HFF-Myc (cell line): ENCODE results near the gene LYZL4.

Source experiments
- DNase-seq: peaks from one replicate; pipeline ENCODE4 v3.0.0-alpha.2; 2011; ENCODE audit warnings: low read depth; ENCODE audit errors: extremely low read depth
- H3K4me3 ChIP-seq: replicated peaks from 2 replicates; pipeline ENCODE4 v1.5.1; 2011; ENCODE audit warnings: low read depth, mild to moderate bottlenecking, control low read depth, low read length
- TF ChIP-seq, protein P1 (sequence below): IDR thresholded peaks from 2 replicates; pipeline ENCODE4 v1.5.1; 2012; ENCODE audit warnings: mild to moderate bottlenecking, low read depth, low read length, control low read depth; ENCODE audit errors: missing control alignments

Gene LYZL4

DNA sequence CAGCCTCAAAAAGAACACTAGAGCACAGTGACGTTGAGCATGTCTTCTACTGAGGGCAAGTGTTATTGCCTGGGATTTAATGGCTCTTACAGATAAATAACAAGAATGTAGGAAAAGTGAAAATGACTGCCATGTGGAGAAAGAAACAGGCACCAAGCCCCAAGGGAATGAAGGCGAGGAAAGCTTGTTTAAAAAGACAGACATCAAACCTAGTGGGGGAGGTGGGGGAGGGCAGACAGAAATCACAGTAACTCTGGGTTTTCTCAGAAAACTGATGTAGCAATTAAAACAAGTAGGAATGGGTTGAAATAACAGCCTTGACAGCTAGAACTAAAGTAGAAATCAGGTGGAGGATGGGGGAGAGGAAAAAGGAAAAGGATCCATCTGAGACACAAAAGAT is 18.4 kb upstream of the LYZL4 start:
- no peak for DNase-seq
- H3K4me3 ChIP-seq, result no peak overlapping the region
- TF ChIP-seq, protein P1, sequence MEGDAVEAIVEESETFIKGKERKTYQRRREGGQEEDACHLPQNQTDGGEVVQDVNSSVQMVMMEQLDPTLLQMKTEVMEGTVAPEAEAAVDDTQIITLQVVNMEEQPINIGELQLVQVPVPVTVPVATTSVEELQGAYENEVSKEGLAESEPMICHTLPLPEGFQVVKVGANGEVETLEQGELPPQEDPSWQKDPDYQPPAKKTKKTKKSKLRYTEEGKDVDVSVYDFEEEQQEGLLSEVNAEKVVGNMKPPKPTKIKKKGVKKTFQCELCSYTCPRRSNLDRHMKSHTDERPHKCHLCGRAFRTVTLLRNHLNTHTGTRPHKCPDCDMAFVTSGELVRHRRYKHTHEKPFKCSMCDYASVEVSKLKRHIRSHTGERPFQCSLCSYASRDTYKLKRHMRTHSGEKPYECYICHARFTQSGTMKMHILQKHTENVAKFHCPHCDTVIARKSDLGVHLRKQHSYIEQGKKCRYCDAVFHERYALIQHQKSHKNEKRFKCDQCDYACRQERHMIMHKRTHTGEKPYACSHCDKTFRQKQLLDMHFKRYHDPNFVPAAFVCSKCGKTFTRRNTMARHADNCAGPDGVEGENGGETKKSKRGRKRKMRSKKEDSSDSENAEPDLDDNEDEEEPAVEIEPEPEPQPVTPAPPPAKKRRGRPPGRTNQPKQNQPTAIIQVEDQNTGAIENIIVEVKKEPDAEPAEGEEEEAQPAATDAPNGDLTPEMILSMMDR, result no peak

DNA sequence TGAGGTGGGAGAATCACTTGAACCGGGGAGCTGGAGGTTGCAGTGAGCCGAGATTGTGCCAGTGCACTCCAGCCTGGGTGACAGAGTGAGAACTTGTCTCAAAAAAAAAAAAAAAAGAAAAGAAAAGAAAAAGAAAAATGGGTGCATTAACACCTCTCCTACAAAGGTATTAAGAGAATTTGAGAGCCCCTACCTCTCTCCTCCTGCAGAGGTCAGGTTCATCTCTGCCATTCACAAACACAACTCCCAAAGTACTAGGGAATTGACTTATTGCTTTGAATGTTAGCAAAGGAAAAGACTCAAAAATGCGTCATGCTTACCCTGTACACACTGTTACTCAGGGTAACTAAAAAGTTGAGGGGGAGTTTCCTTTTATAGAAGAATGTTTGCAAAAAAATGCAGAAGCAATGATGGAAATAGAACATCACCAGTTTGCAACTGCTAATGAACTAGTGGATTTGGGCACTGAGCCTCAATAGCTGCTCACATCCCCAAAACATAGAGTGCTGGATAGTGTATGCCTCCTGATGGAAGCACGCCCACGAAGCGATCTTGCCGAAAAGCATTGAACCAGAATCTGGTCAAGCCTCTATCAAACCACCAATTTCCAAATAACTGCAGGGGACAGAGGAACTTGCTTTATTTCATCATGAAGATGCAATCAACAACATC is 15.5 kb upstream of the LYZL4 start:
- DNase-seq, result no peak
- no peak overlapping the region for H3K4me3 ChIP-seq
- TF ChIP-seq, protein P1, result no peak

DNA sequence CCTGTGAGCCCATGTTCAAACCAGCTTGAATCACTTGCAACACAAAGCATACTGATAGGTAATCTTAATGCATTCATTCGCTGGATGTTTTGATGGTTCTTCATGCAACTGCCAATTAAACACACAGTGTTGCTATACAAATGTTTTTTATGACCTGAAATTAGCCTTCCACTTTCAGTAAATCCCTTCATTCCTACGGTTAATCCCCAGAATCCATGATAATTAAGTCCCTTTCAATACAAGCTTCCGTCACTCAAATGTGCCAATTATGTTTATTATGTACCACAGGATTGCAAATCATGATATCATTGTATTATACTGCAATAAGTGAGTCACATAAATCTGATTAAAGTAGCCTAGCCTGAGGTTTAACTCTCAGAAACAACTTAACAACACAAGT is 14.5 kb upstream of the LYZL4 start:
- TF ChIP-seq, protein P1, result no peak
- no peak overlapping the region for H3K4me3 ChIP-seq
- DNase-seq, result no peak

DNA sequence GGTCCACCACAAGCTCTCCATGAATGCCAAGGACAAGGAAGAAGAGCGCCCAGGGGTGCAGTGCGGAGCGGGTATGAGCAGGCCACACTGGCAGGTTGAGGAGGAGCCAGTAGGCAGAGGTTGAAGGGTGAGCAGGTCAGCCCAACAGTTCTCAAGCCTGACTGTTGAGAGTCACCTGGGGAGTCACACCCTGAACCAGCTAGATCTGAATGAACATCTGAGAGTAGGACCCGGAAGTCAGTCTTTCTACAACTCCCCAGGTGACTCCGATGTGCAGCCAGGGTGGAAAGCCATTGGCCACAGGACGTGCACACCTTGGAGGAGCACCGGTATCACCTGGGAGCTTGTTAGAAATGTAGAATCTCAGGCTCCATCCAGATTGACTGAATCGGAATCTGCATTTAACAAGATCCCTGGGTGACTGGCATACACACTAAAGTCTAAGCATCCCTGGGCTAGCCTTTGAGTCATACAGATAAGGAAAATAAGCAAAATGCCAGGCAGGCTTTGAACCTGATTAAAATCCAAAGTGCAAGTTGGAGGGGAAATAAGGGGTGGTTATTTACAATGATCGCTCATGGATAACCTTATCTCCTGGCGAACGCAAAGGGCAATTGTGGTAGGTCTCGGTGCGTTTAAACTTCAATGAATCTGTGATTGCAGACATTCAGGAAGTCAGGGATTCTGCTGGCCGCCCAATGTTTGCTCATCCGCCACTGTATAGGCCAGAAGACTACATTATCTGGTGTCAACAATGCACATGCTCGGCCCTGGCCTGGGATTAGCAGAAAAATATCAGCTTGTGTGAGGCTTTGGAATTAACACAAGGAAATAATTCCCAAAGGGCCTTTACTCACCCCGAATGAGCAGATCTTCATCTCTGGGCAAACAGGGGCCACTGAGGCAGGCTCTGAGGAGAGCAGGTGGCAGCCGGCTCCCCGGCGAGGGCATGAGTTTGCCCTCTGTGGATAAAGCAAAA is 11.7 kb upstream of the LYZL4 start:
- H3K4me3 ChIP-seq, result no peak overlapping the region
- DNase-seq, result no peak
- TF ChIP-seq, protein P1, result no peak

DNA sequence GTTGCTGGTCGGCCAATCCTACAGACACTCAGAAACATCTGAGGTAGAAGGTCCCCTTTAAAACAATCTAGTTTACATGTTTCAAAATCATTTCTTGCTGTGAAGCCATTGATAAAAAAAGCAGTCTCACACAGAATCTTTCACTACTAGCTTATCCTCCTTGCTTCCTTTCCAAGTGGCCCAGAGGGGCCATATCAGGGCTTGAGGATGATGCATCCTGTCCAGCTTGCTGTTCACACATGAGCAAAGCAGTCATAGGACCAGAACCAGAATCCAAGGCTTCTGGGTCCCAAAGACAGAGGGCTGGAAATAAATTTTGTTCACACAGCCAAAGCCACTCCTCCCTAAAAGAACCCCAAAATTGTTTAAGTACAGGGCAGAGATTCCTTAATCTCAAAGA is 9.2 kb upstream of the LYZL4 start:
- TF ChIP-seq, protein P1, result no peak
- DNase-seq, result no peak
- no peak overlapping the region for H3K4me3 ChIP-seq

DNA sequence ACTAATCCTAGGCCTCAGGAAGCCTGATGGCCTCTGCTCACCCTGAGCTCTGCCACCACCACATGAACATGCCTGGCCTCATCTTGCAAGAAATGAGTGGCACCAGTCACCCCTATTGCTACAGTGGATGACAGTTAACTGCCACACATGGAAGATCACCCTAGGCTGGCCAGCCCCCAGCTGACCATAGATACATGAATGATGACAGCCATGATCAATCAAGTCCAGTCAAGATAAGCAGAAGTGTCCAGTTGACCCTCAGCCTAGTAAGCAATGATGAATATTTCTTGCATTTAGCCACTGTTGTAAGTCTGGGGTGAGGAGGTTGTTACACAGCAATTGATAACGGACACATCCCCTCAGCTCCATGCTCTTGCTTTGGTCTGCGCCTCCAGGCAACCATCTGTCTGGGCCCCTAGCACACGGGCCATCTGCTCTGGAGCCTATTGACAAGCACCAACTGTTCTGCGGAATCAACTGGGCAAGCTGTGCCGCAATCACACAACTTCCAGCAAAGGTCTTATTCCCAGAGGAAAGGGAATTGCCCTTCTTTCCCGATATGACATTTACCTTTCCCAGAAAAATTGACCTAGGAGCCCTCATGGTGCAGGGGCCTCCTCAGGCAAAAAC is 2.2 kb upstream of the LYZL4 start:
- TF ChIP-seq, protein P1, result no peak
- H3K4me3 ChIP-seq, result no peak overlapping the region

More for the DNA sequence above, 2.2 kb upstream of the LYZL4 start:
- no peak for DNase-seq
